Smooth muscle cell (in vitro differentiated cells): ENCODE measurements around the gene BLCAP. TPM values are rescaled to one million over a fixed set of nuclear protein-coding genes. Genes with fewer than 3 reads are reported as not detected.

ENCODE experiments used
- DNase-seq: peaks from one replicate; lab custom pipeline; 2025; ENCODE audit not compliant: unreplicated experiment; lab: John Stamatoyannopoulos, UW
- H2AFZ ChIP-seq: fragments of 200-600 bp; sonication (generic); 2 replicates; pipeline ENCODE4 v1.6.0; 2016; ENCODE audit warnings: antibody characterized with exemption, low read depth, mild to moderate bottlenecking
- H3F3A ChIP-seq: fragments of 200-600 bp; sonication (generic); 2 replicates; pipeline ENCODE4 v1.6.0; 2017; ENCODE audit warnings: antibody characterized with exemption, low read depth
- H3K27ac ChIP-seq: fragments of 200-600 bp; sonication (generic); 2 replicates; pipeline ENCODE4 v1.5.1; 2016; ENCODE audit warnings: low read depth, mild to moderate bottlenecking
- H3K27me3 ChIP-seq: fragments of 200-600 bp; sonication (generic); 2 replicates; pipeline ENCODE4 v1.6.1; 2016; ENCODE audit warnings: low read depth, mild to moderate bottlenecking
- H3K36me3 ChIP-seq: fragments of 200-600 bp; sonication (generic); 2 replicates; pipeline ENCODE4 v1.5.1; 2016; ENCODE audit warnings: low read depth
- H3K4me1 ChIP-seq: fragments of 200-600 bp; sonication (generic); 2 replicates; pipeline ENCODE4 v1.5.1; 2016; ENCODE audit warnings: low read depth
- H3K4me2 ChIP-seq: fragments of 200-600 bp; sonication (generic); 2 replicates; pipeline ENCODE4 v1.6.0; 2016; ENCODE audit warnings: mild to moderate bottlenecking
- H3K4me3 ChIP-seq: fragments of 200-600 bp; sonication (generic); 2 replicates; pipeline ENCODE4 v1.5.1; 2016; ENCODE audit warnings: mild to moderate bottlenecking
- H3K79me2 ChIP-seq: fragments of 200-600 bp; sonication (generic); 2 replicates; pipeline ENCODE4 v1.6.0; 2016; ENCODE audit warnings: low read depth, mild to moderate bottlenecking
- H3K9ac ChIP-seq: fragments of 200-600 bp; sonication (generic); 2 replicates; pipeline ENCODE4 v1.6.0; 2016; ENCODE audit warnings: low read depth
- H3K9me3 ChIP-seq: fragments of 200-600 bp; sonication (generic); replicated peaks from 2 replicates; pipeline ENCODE4 v1.5.1; 2016; ENCODE audit warnings: low read depth
- H4K20me1 ChIP-seq: fragments of 200-600 bp; sonication (generic); 2 replicates; pipeline ENCODE4 v1.6.0; 2016; ENCODE audit warnings: low read depth
- CTCF ChIP-seq: fragments of 200-600 bp; sonication (generic); IDR thresholded peaks from 2 replicates; pipeline ENCODE4 v1.5.1; 2017; ENCODE audit warnings: borderline replicate concordance, mild to moderate bottlenecking, antibody characterized with exemption; ENCODE audit not compliant: insufficient read depth, poor library complexity, severe bottlenecking
- WGBS: methylation state at CpG from one replicate; pipeline ENCODE4 v1.1.7; 2016; ENCODE audit warnings: low lambda C conversion rate; 5-methylcytosine and 5-hydroxymethylcytosine counted together
- polyA plus RNA-seq: library from polyadenylated mRNA; unstranded; fragments of >200 nt; fragmentation: Nextera tagmentation; extraction: Ambion mirVana; gene quantifications from 2 replicates; pipeline ENCODE4 v1.2.1, GENCODE V29; 2016
- total RNA-seq: library from RNA; depleted of rRNA; stranded (reverse); fragments of >200 nt; gene quantifications from 2 replicates; pipeline ENCODE4 v1.2.3, GENCODE V29; 2014

The BLCAP gene
- total and polyA plus RNA-seq, 2 experiments from 2014 or later, result 34.2 to 45.9 TPM

GRCh38 chr20:37506152-37506725, 21.4 kb downstream of the BLCAP start:
- no peak for DNase-seq
- Histone ChIP-seq H3K4me1 (peaks cover 9% of the 10 kb centered on the region), H3K27me3 (no peaks in the 10 kb centered on the region), H3K4me3 (no peak overlapping the region), H4K20me1 (peaks cover 87% of the 10 kb centered on the region), H3K9ac (no peak overlapping the region), H3K9me3 (no peaks in the 10 kb centered on the region), H3K36me3 (no peaks in the 10 kb centered on the region), H3F3A (peaks cover 4% of the 10 kb centered on the region), H3K27ac (no peak overlapping the region), H2AFZ (no peak overlapping the region), H3K4me2 (no peak overlapping the region), H3K79me2 (no peaks in the 10 kb centered on the region)
- no peak for TF ChIP-seq CTCF
- WGBS, result 83% methylated on average over 4 of the region's 4 CpGs

- peaks cover 9% of the 10 kb centered on the region for H3K4me1 ChIP-seq
- no peaks in the 10 kb centered on the region for H3K79me2 ChIP-seq
- H2AFZ ChIP-seq, result no peak overlapping the region
- WGBS, result 79% methylated on average over 7 of the region's 7 CpGs
- H4K20me1 ChIP-seq, result peaks cover 81% of the 10 kb centered on the region
- no peaks in the 10 kb centered on the region for H3K36me3 ChIP-seq
- no peak overlapping the region for H3K9ac ChIP-seq
- H3K4me2 ChIP-seq, result no peak overlapping the region
- H3F3A ChIP-seq, result peaks cover 4% of the 10 kb centered on the region
- H3K27ac ChIP-seq, result no peak overlapping the region
- H3K27me3 ChIP-seq, result no peaks in the 10 kb centered on the region
- no peak for TF ChIP-seq CTCF
- H3K9me3 ChIP-seq, result no peaks in the 10 kb centered on the region
- no peak for DNase-seq
- H3K4me3 ChIP-seq, result no peak overlapping the region
These were observed 22.2 kb downstream of the BLCAP start for GRCh38 chr20:37505263-37506151.

GRCh38 chr20:37504404-37505096, 23.1 kb downstream of the BLCAP start:
- Histone ChIP-seq H3K9me3 (no peaks in the 10 kb centered on the region), H2AFZ (no peak overlapping the region), H3K4me2 (no peak overlapping the region), H3K27ac (no peak overlapping the region), H3K36me3 (no peaks in the 10 kb centered on the region), H3K27me3 (no peaks in the 10 kb centered on the region), H3K4me1 (peaks cover 9% of the 10 kb centered on the region), H3K79me2 (no peaks in the 10 kb centered on the region), H3K4me3 (no peak overlapping the region), H3K9ac (no peak overlapping the region), H4K20me1 (peaks cover 75% of the 10 kb centered on the region), H3F3A (peaks cover 4% of the 10 kb centered on the region)
- TF ChIP-seq CTCF, result no peak
- WGBS, result 72% methylated on average over 3 of the region's 3 CpGs
- DNase-seq, result no peak
